CD14-positive monocyte (primary cell): ENCODE measurements around the gene AURKAIP1. TPM values are rescaled to one million over a fixed set of nuclear protein-coding genes. Genes with fewer than 3 reads are reported as not detected.
A peak's percentile ranks its signal among the peaks of the same experiment; 100 is the strongest.

Experiments used
- DNase-seq, 3 donors: peaks; one replicate each; pipeline ENCODE4 v3.0.0-alpha.2; 2011 to 2022
- H2AFZ ChIP-seq: 2 replicates; pipeline ENCODE4 v1.6.0; 2012; ENCODE audit warnings: mild to moderate bottlenecking, low read depth, low read length, inconsistent platforms; ENCODE audit not compliant: insufficient read depth, poor library complexity, severe bottlenecking
- H3K27ac ChIP-seq, 2 donors: 1 replicate in 1 of 2; 2 replicates in 1 of 2; pipeline ENCODE4 v1.5.1; 2012 to 2013; ENCODE audit warnings: low read length in 2 of 2, control low read depth in 1 of 2, inconsistent platforms in 1 of 2, low read depth in 1 of 2, mild to moderate bottlenecking in 1 of 2
- H3K27me3 ChIP-seq, 2 donors: one replicate each; pipeline versions ENCODE4 v1.6.0 to v1.6.1; 2011 to 2013; ENCODE audit warnings: low read length in 2 of 2; ENCODE audit not compliant: control insufficient read depth in 2 of 2, insufficient read depth in 2 of 2
- H3K36me3 ChIP-seq, 2 donors: replicated peaks in 1 of 2; 1 replicate in 1 of 2; 2 replicates in 1 of 2; pipeline versions ENCODE4 v1.5.1 to v1.6.1; 2012 to 2013; ENCODE audit warnings: low read length in 2 of 2, control low read depth in 1 of 2, inconsistent platforms in 1 of 2, mild to moderate bottlenecking in 1 of 2; ENCODE audit not compliant: insufficient read depth in 2 of 2, control insufficient read depth in 1 of 2
- H3K4me1 ChIP-seq, 2 donors: 1 replicate in 1 of 2; 2 replicates in 1 of 2; pipeline versions ENCODE4 v1.5.1 to v1.6.1; 2012 to 2013; ENCODE audit warnings: low read length in 2 of 2, control low read depth in 1 of 2, inconsistent platforms in 1 of 2, mild to moderate bottlenecking in 1 of 2, moderate library complexity in 1 of 2; ENCODE audit not compliant: insufficient read depth in 2 of 2, control insufficient read depth in 1 of 2
- H3K4me2 ChIP-seq: replicated peaks from 2 replicates; pipeline ENCODE3; 2012; ENCODE audit warnings: low read length, moderate library complexity, mild to moderate bottlenecking; ENCODE audit not compliant: poor library complexity, severe bottlenecking; ENCODE audit errors: extremely low read depth
- H3K4me3 ChIP-seq, 3 experiments: fragments of 200-600 bp in 1 of 3; sonication (generic) in 1 of 3; replicated peaks in 1 of 3; 1 replicate in 2 of 3; 2 replicates in 1 of 3; pipeline ENCODE4 v1.5.1; 2011 to 2013; ENCODE audit warnings: low read length in 3 of 3, mild to moderate bottlenecking in 3 of 3, control low read depth in 2 of 3, low read depth in 2 of 3, inconsistent platforms in 1 of 3, moderate library complexity in 1 of 3
- H3K79me2 ChIP-seq: 2 replicates; pipeline ENCODE4 v1.6.0; 2012; ENCODE audit warnings: mild to moderate bottlenecking, control low read depth, inconsistent platforms, low read length, moderate library complexity; ENCODE audit not compliant: insufficient read depth
- H3K9ac ChIP-seq: 2 replicates; pipeline ENCODE4 v1.6.0; 2017; ENCODE audit warnings: low read length, mild to moderate bottlenecking; ENCODE audit not compliant: insufficient read depth, poor library complexity, severe bottlenecking
- H3K9me3 ChIP-seq, 2 donors: replicated peaks in 1 of 2; 1 replicate in 1 of 2; 2 replicates in 1 of 2; pipeline versions ENCODE4 v1.5.1 to v1.6.1; 2012 to 2013; ENCODE audit warnings: low read length in 2 of 2, control low read depth in 1 of 2; ENCODE audit not compliant: control insufficient read depth in 1 of 2, insufficient read depth in 1 of 2
- H4K20me1 ChIP-seq: 2 replicates; pipeline ENCODE4 v1.6.0; 2012; ENCODE audit warnings: mild to moderate bottlenecking, low read length, control low read depth, moderate library complexity; ENCODE audit not compliant: insufficient read depth
- H3K27ac Mint-ChIP-seq, 7 donors: one replicate each; pipeline ENCODE4 v1.8.0; 2020; ENCODE audit warnings: mild to moderate bottlenecking in 7 of 7, mixed read lengths in 7 of 7, moderate library complexity in 6 of 7, inconsistent platforms in 2 of 7
- H3K27me3 Mint-ChIP-seq, 3 donors: one replicate each; pipeline ENCODE4 v1.8.0; 2021 to 2022; ENCODE audit warnings: low read depth in 3 of 3, mild to moderate bottlenecking in 3 of 3, mixed read lengths in 3 of 3, moderate library complexity in 3 of 3, inconsistent platforms in 1 of 3
- H3K36me3 Mint-ChIP-seq, 2 donors: one replicate each; pipeline ENCODE4 v1.8.0; 2020; ENCODE audit warnings: mixed read lengths in 2 of 2, inconsistent platforms in 1 of 2, mild to moderate bottlenecking in 1 of 2
- H3K4me1 Mint-ChIP-seq: one replicate; pipeline ENCODE4 v1.8.0; 2020; ENCODE audit warnings: mild to moderate bottlenecking, mixed read lengths
- H3K4me3 Mint-ChIP-seq, 2 donors: one replicate each; pipeline ENCODE4 v1.8.0; 2020; ENCODE audit warnings: mild to moderate bottlenecking in 2 of 2, mixed read lengths in 2 of 2, moderate library complexity in 1 of 2
- H3K9me3 Mint-ChIP-seq, 7 donors: one replicate each; pipeline ENCODE4 v1.8.0; 2020 to 2022; ENCODE audit warnings: mixed read lengths in 7 of 7, mild to moderate bottlenecking in 6 of 7, moderate library complexity in 6 of 7, inconsistent platforms in 2 of 7
- CTCF ChIP-seq: fragments of 200-600 bp; IDR thresholded peaks from one replicate; pipeline ENCODE4 v1.8.0; 2022; ENCODE audit warnings: antibody characterized with exemption, mild to moderate bottlenecking
- WGBS: methylation state at CpG from one replicate; pipeline ENCODE4 v1.1.5; 2013; ENCODE audit warnings: missing lambda C conversion rate; ENCODE audit not compliant: insufficient coverage; 5-methylcytosine and 5-hydroxymethylcytosine counted together
- intact Hi-C, 2 donors: fragments of 100-400 bp; cut with micrococcal nuclease; formaldehyde crosslinking; loops; one replicate each; pipeline versions ENCODE4 v1.15.0 to v1.15.1; 2023
- polyA plus RNA-seq, 3 donors: library from polyadenylated mRNA; depleted of rRNA in 1 of 3; unstranded in 2 of 3; stranded (reverse) in 1 of 3; fragments of 300-500 nt in 2 of 3; fragments of >200 nt in 1 of 3; fragmentation: Illumina TruSeq in 2 of 3; gene quantifications; 1 replicate in 2 of 3; 2 replicates in 1 of 3; pipeline ENCODE4 v1.2.3, GENCODE V29; 2012 to 2021

AURKAIP1 gene
- polyA plus RNA-seq, 3 donors: 59.1 to 160 (median 134) TPM

GRCh38 chr1:1393014-1393413, 18.0 kb upstream of the AURKAIP1 start:
- TF ChIP-seq CTCF: no peak
- H3K9me3 Mint-ChIP-seq: peaks cover 0 to 7% (median 5%) of the 10 kb centered on the region in 7 donors
- Histone ChIP-seq H4K20me1 (peaks cover 51% of the 10 kb centered on the region), H3K9me3 (no peaks in the 10 kb centered on the region), H3K36me3 (peaks cover 86 to 93% of the 10 kb centered on the region in 2 donors), H2AFZ (no peak overlapping the region), H3K4me2 (no peak overlapping the region), H3K27me3 (no peaks in the 10 kb centered on the region), H3K27ac (no peak overlapping the region), H3K9ac (no peak overlapping the region), H3K4me1 (peaks cover 5 to 14% of the 10 kb centered on the region in 2 donors), H3K79me2 (peaks cover 46% of the 10 kb centered on the region), H3K4me3 (no peak overlapping the region)
- peaks cover 72 to 94% of the 10 kb centered on the region in 2 donors for H3K36me3 Mint-ChIP-seq
- no peaks in the 10 kb centered on the region for H3K27me3 Mint-ChIP-seq
- WGBS: 100% methylated on average over 3 of the region's 4 CpGs
- no peak overlapping the region for H3K27ac Mint-ChIP-seq
- intact Hi-C loops: no loop called here
- no peak for DNase-seq
- no peak overlapping the region for H3K4me3 Mint-ChIP-seq
- peaks cover 14% of the 10 kb centered on the region for H3K4me1 Mint-ChIP-seq

DNA sequence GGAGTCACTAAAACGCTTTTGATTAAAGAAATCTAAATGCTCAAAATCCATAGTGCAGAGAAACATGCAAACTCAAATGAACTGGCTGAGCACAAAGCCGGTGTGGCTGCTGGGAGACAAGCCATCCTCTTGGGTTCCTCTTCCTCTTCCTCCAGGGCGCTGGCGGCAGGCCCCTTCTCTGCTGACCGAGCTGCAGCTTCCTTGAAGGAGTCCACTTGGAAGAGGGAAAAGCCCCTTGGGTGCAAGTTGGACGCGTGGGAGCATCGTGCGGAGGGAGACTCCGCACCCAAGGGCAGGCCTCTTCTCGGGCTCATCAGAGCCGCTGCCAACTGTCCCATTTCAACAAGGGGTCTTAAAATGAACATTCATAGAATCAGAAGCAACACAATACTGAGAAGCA, 16.2 kb upstream of the AURKAIP1 start:
- H3K4me1 Mint-ChIP-seq: peaks cover 9% of the 10 kb centered on the region
- Histone ChIP-seq H4K20me1 (peaks cover 69% of the 10 kb centered on the region), H3K9me3 (no peaks in the 10 kb centered on the region), H3K4me3 (no peak overlapping the region), H3K36me3 (peaks cover 92 to 97% of the 10 kb centered on the region in 2 donors), H3K4me2 (no peak overlapping the region), H3K4me1 (peaks cover 0 to 6% of the 10 kb centered on the region in 2 donors), H3K79me2 (peaks cover 36% of the 10 kb centered on the region), H3K27ac (no peak overlapping the region), H3K27me3 (no peaks in the 10 kb centered on the region), H2AFZ (no peak overlapping the region), H3K9ac (no peak overlapping the region)
- H3K27me3 Mint-ChIP-seq: peaks cover 0 to 2% (median 0%) of the 10 kb centered on the region in 3 donors
- H3K4me3 Mint-ChIP-seq: no peak overlapping the region
- intact Hi-C loops: no loop called here
- peaks cover 0 to 7% (median 5%) of the 10 kb centered on the region in 7 donors for H3K9me3 Mint-ChIP-seq
- no peak for DNase-seq
- H3K27ac Mint-ChIP-seq: peak overlapping the region in 3 of 7 donors; percentile 41 to 79 (median 67)
- no peak for TF ChIP-seq CTCF
- WGBS: 97% methylated on average over 8 of the region's 12 CpGs
- H3K36me3 Mint-ChIP-seq: peaks cover 86 to 96% of the 10 kb centered on the region in 2 donors
